OCI-LY1 (cell line): ENCODE measurements around the gene TLR9.

Experiments
- CTCF ChIP-seq: fragments of 200-600 bp; sonication (generic), shearing (Covaris generic); IDR thresholded peaks from 2 replicates; pipeline ENCODE4 v1.5.1; 2017; ENCODE audit warnings: mild to moderate bottlenecking, antibody characterized with exemption, low read length, moderate library complexity, mixed read lengths
- EZH2 ChIP-seq: fragments of 200-600 bp; sonication (generic), shearing (Covaris generic); IDR thresholded peaks from 2 replicates; pipeline ENCODE4 v1.8.0; 2017; ENCODE audit warnings: borderline replicate concordance, mixed run types, mild to moderate bottlenecking, antibody characterized with exemption, low read length, moderate library complexity, mixed read lengths

GRCh38 chr3:52210550-52211046 lies 14.8 kb downstream of the TLR9 start:
- TF ChIP-seq CTCF, result no peak
- TF ChIP-seq EZH2, result no peak
